Vagina (tissue), 2 donors: ENCODE measurements around the gene SLC9A7.

Experiments used
- CTCF ChIP-seq, 3 experiments: fragments of 450-650 bp in 2 of 3; fragments of 200-600 bp in 1 of 3; sonication (generic) in 1 of 3; IDR thresholded peaks; one replicate each; pipeline ENCODE4 v1.5.1; 2017 to 2019; ENCODE audit warnings: antibody characterized with exemption in 3 of 3, mild to moderate bottlenecking in 2 of 3, moderate library complexity in 2 of 3
- POLR2A ChIP-seq, 2 donors: fragments of 450-650 bp; IDR thresholded peaks; one replicate each; pipeline ENCODE4 v1.6.1; 2017; ENCODE audit warnings: antibody characterized with exemption in 2 of 2, mild to moderate bottlenecking in 2 of 2, moderate library complexity in 2 of 2
- POLR2AphosphoS5 ChIP-seq, 2 donors: sonication (generic); formaldehyde crosslinking; IDR thresholded peaks; one replicate each; pipeline ENCODE4 v1.9.0; 2017; ENCODE audit warnings: antibody characterized with exemption in 2 of 2, mild to moderate bottlenecking in 2 of 2, low read depth in 1 of 2; ENCODE audit not compliant: insufficient read depth in 1 of 2

GRCh38 chrX:46743046-46743445 lies 15.9 kb downstream of the SLC9A7 start:
- TF ChIP-seq CTCF (IDR thresholded peaks at IDR 0.05) (no peak), POLR2AphosphoS5 (IDR thresholded peaks at IDR 0.05; ENCODE audit: insufficient read depth in 1 of 2, low read depth in 1 of 2) (no peak), POLR2A (IDR thresholded peaks at IDR 0.05) (no peak)
